ENCODE results near the gene ZNF827.

DNA sequence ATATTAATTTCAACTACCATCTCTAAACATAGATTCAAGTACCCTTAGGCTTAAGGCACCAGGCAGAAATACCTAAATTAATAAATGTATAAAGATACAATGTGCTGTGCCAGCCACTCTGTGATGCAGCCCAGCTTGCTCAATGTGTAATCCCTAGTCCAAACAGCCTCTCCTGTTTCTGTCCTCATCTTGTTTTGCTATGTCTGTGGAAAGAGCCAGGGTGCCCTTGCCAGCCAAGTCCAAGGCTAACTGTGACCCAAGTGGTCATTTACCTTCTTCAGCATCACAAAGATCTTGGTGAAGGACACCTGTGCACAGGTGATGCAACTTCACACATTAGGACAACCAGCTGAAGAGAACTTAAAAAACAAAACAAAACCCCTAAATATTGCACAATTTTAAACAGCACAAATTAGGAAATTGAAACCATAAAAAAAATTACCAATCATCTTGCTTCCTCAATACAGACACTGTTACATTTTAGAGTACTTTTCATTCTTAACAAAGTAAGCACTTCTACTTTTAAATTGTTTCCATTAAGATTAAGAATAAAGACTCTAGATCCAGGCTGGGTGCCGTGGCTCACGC lies 169.1 kb downstream of the ZNF827 start:
- TF ChIP-seq FOSL1 (CRISPR knock-in tag; IDR thresholded peaks at IDR 0.05; ENCODE audit: borderline replicate concordance), result no peak
- TF ChIP-seq GTF2F1 (IDR thresholded peaks at IDR 0.05; ENCODE audit: low read length), result no peak

All from HepG2 (cell line).